HG03045 (cell line): ENCODE results near the gene ZBED3.
"Not testable (repeated sequence)": the region's sequence is repeated elsewhere in the genome, so short reads cannot be mapped to it uniquely, and the experiment has no call there.

Experiments used
- ATAC-seq: cut with Tn5 transposase; IDR thresholded peaks from one replicate; pipeline ENCODE4 v1.9.1; 2021; ENCODE audit warnings: mild to moderate bottlenecking, moderate library complexity; ENCODE audit not compliant: unreplicated experiment

ZBED3 gene, protein sequence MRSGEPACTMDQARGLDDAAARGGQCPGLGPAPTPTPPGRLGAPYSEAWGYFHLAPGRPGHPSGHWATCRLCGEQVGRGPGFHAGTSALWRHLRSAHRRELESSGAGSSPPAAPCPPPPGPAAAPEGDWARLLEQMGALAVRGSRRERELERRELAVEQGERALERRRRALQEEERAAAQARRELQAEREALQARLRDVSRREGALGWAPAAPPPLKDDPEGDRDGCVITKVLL

DNA sequence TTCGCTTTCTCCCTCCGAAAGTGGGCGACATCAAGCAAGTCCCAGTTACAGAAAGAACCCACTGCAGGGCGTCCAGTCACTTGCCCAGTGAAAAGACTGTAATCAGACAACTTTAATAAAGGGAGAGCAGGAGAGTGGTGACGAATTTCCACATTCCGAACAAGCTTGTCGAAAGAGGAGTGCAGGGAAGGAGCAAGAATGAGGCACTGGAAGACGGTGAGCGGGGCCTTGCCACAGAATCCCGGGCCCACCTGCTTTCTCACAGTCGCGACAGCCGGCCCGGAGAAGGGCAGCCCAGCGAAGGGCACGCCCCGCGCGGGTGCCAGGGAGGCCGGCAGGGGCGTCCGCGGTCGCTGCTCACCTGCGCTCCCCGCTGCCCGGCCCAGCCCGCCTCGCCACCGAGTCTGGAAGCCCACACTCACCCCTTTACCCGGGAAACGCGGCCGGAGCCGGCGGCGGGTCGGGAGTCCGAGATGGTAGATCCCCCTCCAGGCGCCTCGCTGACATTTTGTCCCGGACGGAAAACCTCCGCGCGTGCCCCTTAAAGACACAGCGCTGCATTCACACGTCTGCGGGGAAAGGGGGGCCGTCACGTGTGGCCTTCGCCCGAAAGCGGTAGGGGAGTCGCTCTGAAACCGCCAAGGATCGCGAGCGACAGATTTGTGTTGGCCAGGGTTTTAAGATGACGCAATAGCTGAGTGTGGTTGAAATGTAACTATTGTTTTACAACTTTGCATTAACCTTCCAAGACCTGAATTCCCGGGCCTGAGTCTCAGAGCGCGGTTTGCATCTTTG lies at the start of gene ZBED3:
TSS of gene ZBED3 (minus strand) at position 597 of the 795 bp plus-strand sequence. CDS start 9,407 bp downstream, outside the sequence.
- peak; percentile 73 for ATAC-seq

DNA sequence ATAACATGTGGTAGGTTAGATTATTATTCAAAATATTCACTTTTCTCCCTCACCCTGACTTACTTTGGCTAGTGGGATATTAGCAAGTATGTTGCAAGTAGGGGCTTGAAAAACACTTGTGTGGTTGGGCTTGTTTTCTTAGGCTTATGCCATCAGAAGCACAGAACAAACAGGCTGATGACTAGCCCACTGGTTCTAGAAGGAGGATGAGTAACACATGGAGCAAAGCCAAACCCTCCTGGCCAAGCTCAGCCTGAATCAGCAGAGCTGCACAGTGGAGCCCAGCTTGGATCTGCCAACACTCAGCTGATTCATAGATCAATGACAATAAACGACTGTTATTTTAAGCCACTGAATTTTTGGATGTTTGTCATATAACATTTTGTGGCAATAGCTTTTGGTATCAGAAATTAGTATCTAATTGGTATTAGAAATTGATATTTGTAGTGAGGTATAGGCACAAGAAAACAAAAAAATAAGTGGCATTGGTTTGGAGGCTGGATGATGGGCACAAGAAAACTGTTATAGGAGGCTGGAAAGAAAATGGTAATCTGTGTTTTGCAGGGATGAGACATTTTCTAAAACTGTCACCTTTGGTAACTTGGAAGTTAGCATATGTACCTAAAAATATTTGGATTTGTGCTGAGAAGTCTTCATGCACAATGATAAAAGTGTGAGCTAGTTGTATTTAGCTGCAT lies 46.1 kb upstream of the ZBED3 start:
- no peak for ATAC-seq

DNA sequence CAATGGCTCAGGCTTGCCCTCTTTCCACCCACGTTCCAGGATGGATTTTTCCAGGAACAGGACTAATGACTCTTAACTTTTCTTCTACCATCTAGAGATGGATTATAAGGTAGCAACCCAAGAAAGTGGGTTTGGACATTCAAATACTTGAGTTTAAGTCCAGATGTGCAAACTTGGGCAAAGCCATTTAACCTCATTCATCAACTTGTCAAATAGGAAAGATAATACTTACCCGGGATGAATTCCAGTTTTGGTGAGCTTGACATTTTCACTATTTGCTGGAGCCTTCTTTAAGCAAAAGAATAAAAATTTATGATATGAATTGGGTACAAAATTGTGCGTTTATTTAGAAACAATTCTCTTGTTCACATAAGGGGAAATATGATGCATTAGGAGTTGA lies 44.3 kb upstream of the ZBED3 start:
- ATAC-seq = no peak

DNA sequence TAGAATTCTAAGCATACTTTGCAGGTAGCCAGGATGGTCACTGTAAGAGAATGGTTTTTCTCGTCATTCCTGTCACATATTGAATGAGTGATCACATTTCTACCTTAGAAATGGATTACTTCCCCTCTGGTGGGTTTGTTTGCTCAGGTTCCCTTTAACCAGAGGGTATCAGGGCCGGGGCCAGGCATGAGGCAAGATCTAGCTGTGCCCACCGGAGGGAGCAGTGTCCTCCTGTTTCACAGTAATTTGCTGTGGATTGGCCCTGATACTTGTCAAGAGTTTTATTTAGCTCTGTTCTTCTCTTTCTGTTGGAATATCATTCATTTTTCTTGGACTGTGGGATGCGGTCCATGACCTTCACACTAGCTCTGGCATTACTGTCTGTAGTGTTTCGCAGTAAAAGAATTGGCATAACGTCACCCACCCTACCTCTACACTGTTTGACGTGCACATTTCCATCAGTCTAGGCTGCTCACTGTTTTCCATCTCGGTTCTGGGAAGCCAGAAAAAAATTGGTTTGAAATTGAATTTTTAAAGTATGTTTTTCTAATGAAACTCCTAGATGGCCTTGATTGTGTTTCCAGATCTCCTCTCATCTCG lies 42.4 kb upstream of the ZBED3 start:
- no peak for ATAC-seq

DNA sequence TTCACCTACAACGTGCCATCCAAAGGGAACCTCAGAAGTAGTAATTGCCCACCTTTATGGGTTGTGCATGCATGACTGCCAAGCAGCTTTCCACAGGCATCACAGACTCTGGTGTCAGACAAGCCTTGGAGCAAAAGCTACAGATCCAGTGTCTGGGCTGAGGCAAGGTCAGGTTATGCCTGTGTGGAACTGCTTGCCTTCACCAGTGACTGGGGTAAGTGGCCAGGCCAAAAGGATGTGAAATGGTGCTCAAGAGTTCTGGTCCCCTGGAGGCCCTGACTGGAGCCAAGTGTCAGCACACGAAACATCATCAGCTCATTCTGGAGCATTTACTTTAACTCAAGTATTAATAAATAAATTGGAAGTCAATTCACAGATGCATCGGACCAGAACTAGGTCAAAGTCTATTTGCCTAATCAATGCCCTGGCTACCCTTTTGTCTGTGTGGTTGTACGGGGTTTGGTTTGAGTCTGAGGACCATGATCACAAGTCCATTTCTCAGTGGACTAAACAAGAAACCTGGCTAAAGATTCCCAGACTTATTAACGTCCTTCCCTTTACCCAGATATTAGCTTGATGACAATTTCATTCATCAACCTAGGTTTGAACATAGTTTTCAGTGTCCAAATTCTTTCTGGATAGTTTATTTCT lies 41.5 kb upstream of the ZBED3 start:
- no peak for ATAC-seq

DNA sequence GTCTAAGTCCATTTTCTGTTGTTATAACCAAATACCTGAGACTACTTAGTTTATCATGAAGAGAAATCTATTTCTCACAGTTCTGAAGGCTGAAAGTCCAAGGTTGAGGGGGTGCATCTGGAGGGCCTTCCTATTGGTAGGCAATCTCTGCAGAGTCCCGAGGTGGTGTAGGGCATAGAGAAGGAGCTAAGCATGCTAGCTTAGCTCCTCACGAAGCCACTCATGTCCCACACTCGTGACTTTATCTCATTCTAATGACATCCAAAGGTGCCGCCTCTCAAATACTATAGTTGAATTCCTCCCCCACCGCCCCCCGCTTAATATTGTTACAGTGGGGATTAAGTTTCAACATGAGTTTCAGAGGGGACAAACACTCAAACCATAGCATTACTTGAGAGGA lies 36.0 kb upstream of the ZBED3 start:
- no peak for ATAC-seq

DNA sequence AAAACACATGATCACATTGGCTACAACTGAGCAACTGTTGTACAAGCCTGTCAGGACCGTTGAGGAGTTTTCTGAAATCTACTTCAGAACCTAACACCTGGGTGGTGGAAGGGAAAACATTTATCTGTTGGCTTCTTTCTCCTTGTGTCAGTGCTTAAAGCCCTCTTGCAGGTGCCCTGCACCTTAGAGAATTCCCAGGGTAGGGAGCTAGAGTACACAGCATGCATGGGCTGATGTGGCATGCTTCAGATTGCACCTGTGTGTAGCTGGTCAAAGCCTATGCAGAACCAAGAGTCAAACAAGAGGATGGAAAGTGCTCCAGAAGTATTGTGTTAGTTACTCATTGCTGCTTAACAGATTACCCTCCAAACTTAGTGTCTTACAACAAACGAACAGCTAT lies 33.6 kb upstream of the ZBED3 start:
- ATAC-seq = no peak

DNA sequence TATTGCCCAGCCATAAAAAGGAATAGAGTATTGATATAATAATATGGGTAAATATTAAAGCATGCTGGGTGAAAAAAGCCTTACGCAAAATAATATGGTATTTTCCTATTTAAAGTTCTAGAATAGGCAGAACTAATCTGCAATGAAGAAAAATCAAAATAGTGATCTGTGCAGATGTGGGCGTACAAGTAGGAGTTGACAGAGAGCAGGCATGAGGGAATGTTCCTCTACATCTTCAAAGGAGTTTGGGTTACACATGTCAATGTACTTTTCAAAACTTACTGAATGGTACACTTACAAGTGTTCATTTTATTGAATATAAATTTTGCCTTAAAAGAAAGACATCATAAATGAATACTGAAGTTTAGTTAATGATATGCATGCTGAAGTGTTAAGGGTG lies 33.0 kb upstream of the ZBED3 start:
- no peak for ATAC-seq

DNA sequence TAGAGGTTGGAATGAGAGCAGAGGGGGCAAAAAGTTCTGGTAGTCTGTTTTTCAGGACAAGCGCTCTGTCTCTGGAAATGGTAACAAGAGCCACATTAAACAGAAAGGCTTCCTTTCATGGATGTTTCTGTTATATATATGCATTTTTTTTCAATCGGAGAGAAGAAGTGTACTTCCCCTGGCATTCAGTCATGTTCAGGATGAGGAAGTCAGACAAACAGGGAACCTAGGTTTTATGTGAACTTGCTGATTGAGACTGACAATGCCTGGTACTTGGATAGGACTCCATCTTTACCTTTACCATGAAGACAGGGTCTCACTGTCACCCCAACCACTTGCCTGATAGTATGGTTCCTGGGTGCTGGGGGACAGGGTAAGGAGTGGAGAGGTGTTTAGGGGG lies 30.1 kb upstream of the ZBED3 start:
- ATAC-seq = no peak

DNA sequence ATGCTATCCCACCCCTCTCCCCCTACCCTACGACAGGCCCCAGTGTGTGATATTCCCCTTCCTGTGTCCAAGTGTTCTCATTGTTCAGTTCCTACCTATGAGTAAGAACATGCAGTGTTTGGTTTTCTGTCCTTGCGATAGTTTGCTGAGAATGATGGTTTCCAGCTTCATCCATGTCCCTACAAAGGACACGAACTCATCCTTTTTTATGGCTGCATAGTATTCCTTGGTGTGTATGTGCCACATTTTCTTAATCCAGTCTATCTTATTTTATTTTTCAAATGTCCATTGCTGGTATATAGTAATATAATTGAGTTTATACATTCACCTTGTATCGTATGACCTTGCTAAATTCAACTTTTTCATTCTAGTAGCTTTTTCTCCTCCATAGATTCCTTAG lies 19.9 kb upstream of the ZBED3 start:
- not testable (repeated sequence) for ATAC-seq

DNA sequence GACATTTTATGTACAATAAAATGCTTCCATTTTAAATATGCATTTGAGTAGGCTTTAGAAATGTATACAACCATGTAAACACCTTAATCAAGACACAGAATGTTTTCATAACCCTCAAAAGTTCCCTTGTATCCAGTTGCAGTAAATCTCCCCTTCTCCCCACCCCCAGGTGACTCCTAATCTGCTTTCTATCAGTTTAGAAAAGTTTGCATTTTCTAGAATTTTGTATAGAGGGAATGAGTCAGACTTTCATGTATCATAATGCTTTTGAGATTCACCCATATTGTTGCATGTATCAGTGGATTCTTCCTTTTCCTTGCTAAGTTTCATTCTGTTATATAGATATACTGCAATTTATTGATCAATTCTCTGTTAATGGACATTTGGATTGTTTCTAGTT lies 17.7 kb upstream of the ZBED3 start:
- ATAC-seq = no peak

DNA sequence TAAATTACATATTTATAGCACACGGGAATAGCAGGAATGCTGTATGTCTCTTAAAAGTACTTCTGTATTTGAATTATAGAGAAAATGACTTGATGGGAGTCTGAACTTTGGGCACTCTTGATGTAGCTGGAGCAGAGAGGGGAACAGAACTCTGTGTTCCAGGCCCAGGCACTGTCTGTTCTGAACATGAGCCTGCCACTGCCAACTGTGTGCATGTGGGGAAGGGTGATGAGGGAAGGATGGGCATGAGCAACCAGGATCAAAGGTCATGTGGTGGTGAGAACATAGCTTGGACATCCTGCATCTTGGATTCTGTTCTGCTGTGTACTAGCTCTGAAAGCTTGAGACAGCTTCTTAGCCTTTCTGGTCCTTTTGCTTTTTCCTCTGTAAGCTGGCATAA lies 16.4 kb upstream of the ZBED3 start:
- ATAC-seq = no peak

DNA sequence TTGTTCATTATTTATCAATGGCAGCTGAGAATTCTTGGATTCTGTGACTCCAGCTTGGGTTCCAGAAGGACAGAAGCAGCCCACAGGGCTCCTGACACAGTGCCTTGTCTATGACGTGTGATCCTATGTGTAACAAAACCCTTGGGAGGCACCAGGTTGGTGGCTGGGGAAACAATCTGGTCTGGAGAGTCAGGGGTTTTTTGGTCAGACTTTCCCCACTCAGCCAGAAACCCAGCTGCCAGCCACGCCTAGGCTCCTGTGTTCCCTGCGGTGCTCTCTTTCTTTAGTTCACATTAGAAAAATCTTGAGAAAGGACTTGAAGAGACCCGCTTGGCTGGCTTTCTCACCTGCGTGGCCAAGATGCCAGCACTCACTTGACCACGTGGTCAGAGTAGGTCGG lies 15.5 kb upstream of the ZBED3 start:
- no peak for ATAC-seq

DNA sequence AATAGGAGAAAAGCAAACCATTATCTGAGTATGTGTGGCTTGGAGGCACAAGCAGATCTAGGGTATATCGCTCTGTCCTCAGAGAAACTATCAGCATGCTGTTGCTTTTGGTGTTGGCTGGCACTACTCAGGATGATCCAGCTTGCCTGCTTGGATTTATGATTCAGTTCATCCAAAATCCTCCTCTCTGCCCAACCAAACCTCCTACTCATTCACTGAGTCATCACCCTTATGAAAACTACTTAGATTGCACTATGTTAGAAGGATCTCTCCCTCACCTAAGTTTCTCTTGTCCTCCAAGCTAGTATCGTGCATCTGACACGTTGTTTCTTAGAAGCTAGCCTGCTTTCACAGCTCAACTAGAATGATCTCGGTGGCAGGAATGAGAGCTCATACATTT lies 14.2 kb upstream of the ZBED3 start:
- no peak for ATAC-seq

DNA sequence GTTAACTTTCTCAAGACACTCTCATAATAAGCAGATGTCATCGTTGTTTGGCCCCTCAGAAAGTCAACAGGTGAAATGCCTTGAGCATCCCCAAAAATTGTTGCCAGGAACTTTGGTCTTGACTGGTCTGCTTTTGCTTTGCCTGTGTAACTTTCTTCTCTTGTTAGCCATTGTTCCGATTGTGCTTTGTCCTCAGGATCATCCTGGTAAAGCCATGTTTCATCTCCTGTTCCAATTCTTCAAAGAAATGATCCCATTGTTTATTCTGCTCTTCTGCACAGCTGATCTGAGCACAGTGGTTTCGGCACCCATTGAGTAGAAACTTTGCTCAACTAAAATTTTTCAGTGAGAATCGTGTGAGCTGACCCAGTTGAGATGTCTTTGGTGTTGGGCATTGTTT lies 8.1 kb upstream of the ZBED3 start:
- ATAC-seq = no peak

DNA sequence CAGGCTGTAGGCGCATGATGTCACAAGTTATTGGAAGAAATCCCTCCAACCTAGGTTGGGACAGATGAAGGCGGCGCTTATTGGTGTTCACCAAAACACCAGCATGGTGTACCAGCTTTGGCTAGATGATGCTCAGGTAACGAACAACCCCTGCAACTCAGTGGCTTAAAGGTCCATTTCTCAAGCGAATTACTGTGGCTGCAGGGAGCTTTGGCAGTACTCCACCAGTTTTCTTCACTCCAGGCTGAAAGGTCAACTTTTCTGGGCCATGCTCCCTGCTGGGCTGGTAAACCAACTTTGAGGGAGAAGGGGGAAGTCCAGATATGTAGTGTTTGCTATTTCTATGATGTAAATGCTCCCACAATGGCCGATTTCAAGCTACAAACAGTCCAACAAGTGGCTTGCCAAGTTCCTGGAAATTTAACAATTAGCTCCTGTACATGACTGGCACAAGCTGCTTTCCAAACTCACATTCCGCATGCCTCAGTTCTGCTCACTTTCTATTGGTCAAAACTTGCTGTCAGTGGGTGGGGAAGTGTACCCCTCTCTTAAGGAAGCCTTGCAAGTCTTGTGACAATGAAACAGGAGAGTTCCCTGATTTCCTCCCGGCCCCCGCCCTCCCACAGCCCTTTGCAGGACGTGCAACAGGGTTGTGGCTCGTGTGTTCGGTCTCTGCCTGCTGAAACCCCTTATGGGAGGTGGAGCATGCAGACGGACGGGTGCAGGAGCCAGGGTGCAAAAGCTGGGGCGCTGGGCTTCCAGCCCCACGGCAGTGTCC lies 588 bp upstream of the ZBED3 start:
- ATAC-seq = no peak

DNA sequence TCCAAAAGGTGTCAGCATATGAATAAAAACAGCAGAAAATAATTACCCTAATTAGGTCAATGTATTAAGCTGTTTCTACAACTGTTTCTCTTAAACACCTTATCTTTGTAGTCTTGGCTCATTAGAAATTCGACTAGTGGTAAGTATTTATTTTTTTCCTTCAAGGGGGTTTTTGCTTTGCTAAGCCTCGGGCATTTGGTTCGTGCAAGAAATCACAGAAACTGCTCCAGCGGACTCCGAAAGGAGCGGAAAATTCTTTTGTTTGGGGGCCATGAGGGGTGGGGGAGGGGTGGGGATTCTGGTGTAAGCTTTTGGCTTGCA lies 757 bp downstream of the ZBED3 start:
- no peak for ATAC-seq

DNA sequence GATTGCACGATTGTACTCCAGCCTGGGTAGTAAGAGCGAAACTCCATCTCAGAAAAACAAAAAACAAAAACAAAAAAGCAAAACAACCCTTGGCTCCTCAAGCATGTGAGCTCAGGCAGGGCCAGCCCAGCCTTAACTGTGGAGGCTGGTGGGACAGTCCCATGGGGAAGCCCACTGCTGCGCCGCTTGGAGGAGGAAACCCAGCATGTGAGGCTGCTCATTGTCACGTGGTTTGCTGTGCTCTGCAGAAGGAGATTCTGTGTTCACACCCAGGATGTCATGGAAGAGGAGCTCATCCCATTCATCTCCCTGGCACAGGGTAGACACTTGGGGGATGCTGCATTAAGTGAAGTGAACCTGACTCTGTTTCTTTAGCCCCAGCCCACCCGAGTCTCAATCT lies 4.0 kb downstream of the ZBED3 start:
- ATAC-seq = no peak

DNA sequence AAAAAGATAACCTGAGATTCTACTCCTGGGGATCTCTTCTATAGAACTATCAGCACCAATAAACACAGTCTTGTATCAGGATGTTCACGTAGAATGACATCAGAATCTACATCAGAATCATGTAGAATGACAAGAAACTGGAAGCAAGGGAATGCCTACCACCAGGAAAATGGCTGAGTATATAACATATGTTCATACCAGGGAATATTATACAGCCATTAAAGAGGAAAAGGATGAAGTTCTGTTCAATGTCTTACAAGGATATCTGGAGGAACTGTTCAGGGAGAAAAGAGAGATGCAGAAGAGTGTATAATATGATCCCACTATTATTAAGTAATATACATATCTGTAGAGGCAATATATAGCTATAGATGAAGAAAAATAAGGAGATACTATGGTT lies 4.8 kb downstream of the ZBED3 start:
- ATAC-seq = no peak

DNA sequence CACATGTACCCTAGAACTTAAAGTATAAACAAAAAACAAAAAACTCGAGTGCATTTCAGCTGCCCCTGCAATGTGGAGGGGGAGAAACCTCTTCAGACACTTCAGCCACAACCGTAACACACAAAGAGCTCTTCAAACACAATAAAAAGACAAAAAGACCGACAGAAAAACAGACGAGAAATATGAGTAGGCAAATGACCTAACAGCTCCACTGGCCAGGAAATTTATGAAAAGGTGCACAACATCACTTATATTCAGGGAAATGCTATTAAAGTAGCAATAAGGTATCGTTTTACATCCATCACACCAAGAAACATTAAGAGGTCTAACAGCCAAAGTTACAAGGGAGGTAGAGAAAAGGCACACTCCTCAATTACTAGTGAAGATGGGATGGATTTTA lies 6.2 kb downstream of the ZBED3 start:
- ATAC-seq = no peak

DNA sequence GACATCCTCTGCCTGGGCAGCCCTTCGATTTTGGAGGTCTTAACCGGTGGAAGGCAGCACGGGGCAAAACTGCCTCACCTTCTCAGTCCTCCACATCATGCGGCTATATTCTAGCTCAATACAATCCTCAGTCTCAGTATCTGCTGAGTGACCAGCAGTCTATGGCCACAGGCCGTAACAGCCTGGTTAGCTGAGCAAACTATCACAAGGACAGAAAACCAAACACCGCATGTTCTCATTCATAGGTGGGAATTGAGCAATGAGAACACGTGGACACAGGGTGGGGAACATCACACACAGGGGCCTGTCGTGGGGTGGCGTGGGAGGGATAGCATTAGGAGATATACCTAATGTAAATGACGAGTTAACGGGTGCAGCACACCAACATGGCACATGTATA lies 6.6 kb downstream of the ZBED3 start:
- ATAC-seq = not testable (repeated sequence)
